ENCODE measurements around the gene NT5DC1. TPM values are rescaled to one million over a fixed set of nuclear protein-coding genes. Genes with fewer than 3 reads are reported as not detected.

NT5DC1 gene
- total RNA-seq, 1 donor from 2014 or later: 3.4 TPM

DNA sequence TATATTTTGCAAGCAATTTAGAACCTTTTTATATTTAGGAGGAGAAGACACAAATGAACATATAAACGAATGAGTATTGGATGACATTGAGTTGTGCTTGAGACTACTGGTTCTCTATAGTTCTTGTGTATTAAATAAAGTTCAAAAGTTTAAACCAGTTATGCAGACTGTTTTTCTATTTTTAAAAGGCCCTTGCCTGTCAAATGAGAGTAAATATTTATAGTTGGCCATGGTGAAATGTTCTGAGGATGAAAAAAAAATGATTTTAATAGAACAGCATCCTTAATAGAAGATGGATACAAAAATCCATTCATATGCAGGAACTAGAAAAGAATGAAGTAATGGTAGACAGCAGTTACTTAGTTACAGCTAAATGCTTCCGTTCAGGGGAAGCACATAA lies 88.8 kb downstream of the NT5DC1 start:
- FAIRE-seq (no peak), DNase-seq (ENCODE audit: low read depth) (no peak)
- no peak overlapping the region for H3K4me3 ChIP-seq (ENCODE audit: low read depth, low read length)

DNA sequence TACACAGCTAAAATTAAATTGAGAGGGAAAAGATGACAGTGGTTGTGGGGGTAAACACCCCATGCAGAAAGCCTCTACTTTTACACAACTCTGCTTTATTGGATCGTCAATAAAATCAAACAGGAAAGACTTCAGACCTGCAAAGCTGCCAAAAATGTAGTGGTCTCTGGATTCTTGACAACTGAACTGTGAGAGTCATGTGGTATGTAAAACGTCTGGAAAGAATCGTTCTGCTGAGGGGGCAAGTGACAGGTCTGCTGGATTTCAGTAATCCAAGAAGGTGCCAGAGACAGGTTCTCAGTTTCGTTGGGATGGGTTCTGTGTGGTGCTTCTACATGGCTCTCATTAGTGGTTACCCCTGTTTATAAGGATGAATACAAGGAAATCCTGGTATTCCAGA lies 89.9 kb downstream of the NT5DC1 start:
- FAIRE-seq (no peak), DNase-seq (ENCODE audit: low read depth) (no peak)
- TF ChIP-seq, protein P1, sequence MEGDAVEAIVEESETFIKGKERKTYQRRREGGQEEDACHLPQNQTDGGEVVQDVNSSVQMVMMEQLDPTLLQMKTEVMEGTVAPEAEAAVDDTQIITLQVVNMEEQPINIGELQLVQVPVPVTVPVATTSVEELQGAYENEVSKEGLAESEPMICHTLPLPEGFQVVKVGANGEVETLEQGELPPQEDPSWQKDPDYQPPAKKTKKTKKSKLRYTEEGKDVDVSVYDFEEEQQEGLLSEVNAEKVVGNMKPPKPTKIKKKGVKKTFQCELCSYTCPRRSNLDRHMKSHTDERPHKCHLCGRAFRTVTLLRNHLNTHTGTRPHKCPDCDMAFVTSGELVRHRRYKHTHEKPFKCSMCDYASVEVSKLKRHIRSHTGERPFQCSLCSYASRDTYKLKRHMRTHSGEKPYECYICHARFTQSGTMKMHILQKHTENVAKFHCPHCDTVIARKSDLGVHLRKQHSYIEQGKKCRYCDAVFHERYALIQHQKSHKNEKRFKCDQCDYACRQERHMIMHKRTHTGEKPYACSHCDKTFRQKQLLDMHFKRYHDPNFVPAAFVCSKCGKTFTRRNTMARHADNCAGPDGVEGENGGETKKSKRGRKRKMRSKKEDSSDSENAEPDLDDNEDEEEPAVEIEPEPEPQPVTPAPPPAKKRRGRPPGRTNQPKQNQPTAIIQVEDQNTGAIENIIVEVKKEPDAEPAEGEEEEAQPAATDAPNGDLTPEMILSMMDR (IDR thresholded peaks at IDR 0.05; ENCODE audit: insufficient read depth, low read length, severe bottlenecking): no peak
- no peak overlapping the region for H3K4me3 ChIP-seq (ENCODE audit: low read depth, low read length)
- H3K27me3 ChIP-seq (ENCODE audit: control insufficient read depth, insufficient read depth, low read length): no peaks in the 10 kb centered on the region
- no peaks in the 10 kb centered on the region for H3K36me3 ChIP-seq (ENCODE audit: control insufficient read depth, insufficient read depth, low read length)

More for the DNA sequence above, 88.8 kb downstream of the NT5DC1 start:
- H3K27me3 ChIP-seq (ENCODE audit: control insufficient read depth, insufficient read depth, low read length): no peaks in the 10 kb centered on the region
- TF ChIP-seq, protein P1 (IDR thresholded peaks at IDR 0.05; ENCODE audit: insufficient read depth, low read length, severe bottlenecking): no peak
- H3K36me3 ChIP-seq (ENCODE audit: control insufficient read depth, insufficient read depth, low read length): no peaks in the 10 kb centered on the region

DNA sequence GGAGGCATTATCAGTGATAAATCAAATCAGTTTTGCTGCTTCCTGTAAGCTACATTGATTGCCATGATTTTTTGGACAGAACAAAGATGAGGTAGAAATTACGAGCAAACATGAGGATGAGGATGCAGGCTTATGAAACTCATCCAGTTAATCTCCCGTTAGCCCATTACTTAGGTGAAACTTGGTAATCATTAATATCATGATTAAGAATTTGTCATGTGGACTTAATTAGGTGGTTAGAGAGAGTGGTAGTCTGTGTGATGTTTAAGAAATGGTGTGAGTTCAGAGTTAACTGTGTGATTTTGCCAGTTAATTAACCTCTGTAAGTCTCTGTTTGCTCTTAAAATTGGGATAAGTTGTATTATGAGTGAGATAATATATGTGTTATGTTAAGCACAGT lies 91.2 kb downstream of the NT5DC1 start:
- no peak overlapping the region for H3K4me3 ChIP-seq (ENCODE audit: low read depth, low read length)
- no peaks in the 10 kb centered on the region for H3K27me3 ChIP-seq (ENCODE audit: control insufficient read depth, insufficient read depth, low read length)
- FAIRE-seq (no peak), DNase-seq (ENCODE audit: low read depth) (no peak)
- TF ChIP-seq, protein P1 (IDR thresholded peaks at IDR 0.05; ENCODE audit: insufficient read depth, low read length, severe bottlenecking): no peak
- H3K36me3 ChIP-seq (ENCODE audit: control insufficient read depth, insufficient read depth, low read length): no peaks in the 10 kb centered on the region

DNA sequence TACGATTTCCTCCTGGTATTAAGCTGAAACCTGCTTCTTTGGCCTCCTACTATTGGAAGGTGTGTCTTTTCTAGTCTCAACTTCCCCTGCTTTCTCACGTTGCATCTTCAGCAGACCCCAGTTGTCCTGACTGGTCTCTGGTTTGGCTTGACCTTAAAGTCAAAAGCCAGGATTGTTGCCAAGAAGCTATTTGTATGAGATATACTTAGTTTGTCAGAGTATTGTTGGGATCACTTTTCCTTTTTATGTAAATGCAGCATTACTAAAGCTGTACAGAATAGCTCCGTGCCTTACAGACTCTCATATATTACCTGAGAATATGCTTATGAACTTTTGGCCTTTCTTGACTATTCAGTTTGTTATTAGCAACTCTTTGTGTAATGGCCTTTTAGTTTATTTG lies 92.1 kb downstream of the NT5DC1 start:
- FAIRE-seq (no peak), DNase-seq (ENCODE audit: low read depth) (no peak)
- TF ChIP-seq, protein P1 (IDR thresholded peaks at IDR 0.05; ENCODE audit: insufficient read depth, low read length, severe bottlenecking): no peak
- H3K36me3 ChIP-seq (ENCODE audit: control insufficient read depth, insufficient read depth, low read length): no peaks in the 10 kb centered on the region
- H3K27me3 ChIP-seq (ENCODE audit: control insufficient read depth, insufficient read depth, low read length): no peaks in the 10 kb centered on the region
- no peak overlapping the region for H3K4me3 ChIP-seq (ENCODE audit: low read depth, low read length)

DNA sequence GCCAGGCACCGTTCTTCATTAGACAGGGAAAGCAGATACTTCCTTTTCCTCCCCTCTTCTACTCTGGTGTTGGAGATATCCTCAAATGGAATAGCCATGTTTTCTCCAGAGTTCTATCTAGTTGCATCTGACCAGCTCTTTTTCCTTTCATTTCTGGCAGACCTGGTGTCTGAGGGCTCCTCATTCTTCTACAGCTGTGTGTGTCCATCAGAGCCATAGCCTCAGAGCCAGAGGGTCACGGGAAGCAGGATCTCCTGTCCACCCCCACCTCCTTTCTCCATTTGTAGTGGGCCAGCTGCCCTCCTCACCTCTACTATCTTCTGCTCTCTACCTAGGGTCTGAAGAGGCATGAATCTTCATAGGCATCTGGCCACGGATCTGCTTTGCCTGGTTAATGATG lies 96.2 kb downstream of the NT5DC1 start:
- TF ChIP-seq, protein P1 (IDR thresholded peaks at IDR 0.05; ENCODE audit: insufficient read depth, low read length, severe bottlenecking): no peak
- DNase-seq (ENCODE audit: low read depth) (no peak), FAIRE-seq (no peak)
- no peaks in the 10 kb centered on the region for H3K36me3 ChIP-seq (ENCODE audit: control insufficient read depth, insufficient read depth, low read length)
- no peak overlapping the region for H3K4me3 ChIP-seq (ENCODE audit: low read depth, low read length)
- no peaks in the 10 kb centered on the region for H3K27me3 ChIP-seq (ENCODE audit: control insufficient read depth, insufficient read depth, low read length)

DNA sequence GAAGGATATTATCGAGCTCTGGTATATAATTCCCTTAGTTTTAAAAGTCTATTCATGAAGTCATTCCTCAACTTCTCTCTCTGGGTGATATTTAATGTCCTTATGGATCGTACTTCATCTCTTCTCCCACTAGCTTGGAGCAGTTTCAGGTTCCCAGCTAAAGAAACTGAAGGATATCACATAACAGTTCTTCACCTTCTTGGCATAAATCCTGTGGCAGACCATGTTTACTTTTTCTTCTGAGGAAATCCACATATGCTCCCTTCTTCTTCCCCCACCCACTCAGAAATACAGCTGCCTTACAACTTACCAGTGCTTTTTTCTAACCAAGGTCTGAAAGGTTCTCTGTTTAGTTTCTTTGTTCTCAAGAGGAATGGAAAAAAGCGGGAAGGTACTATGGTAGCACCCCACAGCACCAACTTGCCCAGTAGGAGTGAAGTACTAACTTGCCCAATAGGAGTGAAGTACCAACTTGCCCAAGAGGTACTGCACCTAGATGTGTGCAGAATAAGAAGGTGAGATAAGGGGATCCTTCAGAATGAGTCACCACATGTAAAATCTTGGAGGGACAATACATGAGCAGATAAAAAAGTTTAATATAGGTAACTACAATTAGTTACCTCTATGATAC lies 100.1 kb downstream of the NT5DC1 start:
- peak; percentile 93 for DNase-seq (ENCODE audit: low read depth)
- no peak for FAIRE-seq
- no peaks in the 10 kb centered on the region for H3K36me3 ChIP-seq (ENCODE audit: control insufficient read depth, insufficient read depth, low read length)
- no peak overlapping the region for H3K4me3 ChIP-seq (ENCODE audit: low read depth, low read length)
- no peaks in the 10 kb centered on the region for H3K27me3 ChIP-seq (ENCODE audit: control insufficient read depth, insufficient read depth, low read length)
- TF ChIP-seq, protein P1 (IDR thresholded peaks at IDR 0.05; ENCODE audit: insufficient read depth, low read length, severe bottlenecking): no peak
